HepG2 (cell line): ENCODE results near the gene SBK3. TPM values are rescaled to one million over a fixed set of nuclear protein-coding genes. Genes with fewer than 3 reads are reported as not detected.
A peak's percentile ranks its signal among the peaks of the same experiment; 100 is the strongest.

ENCODE experiments used
- CEBPG ChIP-seq: IDR thresholded peaks from 2 replicates; pipeline ENCODE4 v1.6.1; 2016
- DR1 ChIP-seq: sonication (generic); formaldehyde crosslinking; IDR thresholded peaks from 2 replicates; pipeline ENCODE4 v1.8.0; 2021; ENCODE audit warnings: mild to moderate bottlenecking, missing genetic modification reagents, inconsistent platforms
- ELF3 ChIP-seq: IDR thresholded peaks from 2 replicates; pipeline ENCODE4 v1.6.1; 2016; ENCODE audit warnings: missing genetic modification reagents, missing compliant biosample characterization
- FOXA1 ChIP-seq, 2 experiments: fragments of 450-650 bp in 1 of 2; sonication (generic) in 1 of 2; formaldehyde crosslinking in 1 of 2; IDR thresholded peaks; 2 replicates each; pipeline versions ENCODE4 v1.4.0 to v1.6.1; 2016 to 2020; ENCODE audit warnings: missing genetic modification reagents in 1 of 2
- HDAC2 ChIP-seq: sonication (generic); formaldehyde crosslinking; IDR thresholded peaks from 2 replicates; pipeline ENCODE4 v1.4.0; 2020; ENCODE audit warnings: missing genetic modification reagents
- KDM5B ChIP-seq: sonication (generic); formaldehyde crosslinking; IDR thresholded peaks from 2 replicates; pipeline ENCODE4 v1.4.0; 2020; ENCODE audit warnings: missing genetic modification reagents, mild to moderate bottlenecking, borderline replicate concordance
- KLF11 ChIP-seq: IDR thresholded peaks from 2 replicates; pipeline ENCODE4 v1.6.1; 2016; ENCODE audit warnings: missing compliant biosample characterization
- SOX5 ChIP-seq: IDR thresholded peaks from 2 replicates; pipeline ENCODE4 v1.6.1; 2016; ENCODE audit warnings: borderline replicate concordance
- ZNF331 ChIP-seq: sonication (generic); formaldehyde crosslinking; IDR thresholded peaks from 2 replicates; pipeline ENCODE4 v1.4.0; 2020; ENCODE audit warnings: missing genetic modification reagents
- ZNF703 ChIP-seq: sonication (generic); formaldehyde crosslinking; IDR thresholded peaks from 2 replicates; pipeline ENCODE4 v1.5.1; 2020; ENCODE audit warnings: missing genetic modification reagents, mild to moderate bottlenecking, moderate library complexity, borderline replicate concordance
- ZNF713 ChIP-seq: sonication (generic); formaldehyde crosslinking; IDR thresholded peaks from 2 replicates; pipeline ENCODE4 v1.4.0; 2020; ENCODE audit warnings: mild to moderate bottlenecking, missing genetic modification reagents
- polyA plus RNA-seq, 8 experiments: library from polyadenylated mRNA; depleted of rRNA in 3 of 8; stranded (reverse) in 7 of 8; unstranded in 1 of 8; fragments of >200 nt; fragmentation: Illumina TruSeq in 4 of 8; extraction: Trizol in 4 of 8; gene quantifications; 2 replicates each; pipeline versions ENCODE4 v1.2.1 to v1.2.3, GENCODE V29; 2011 to 2016; ENCODE audit warnings: low read depth in 4 of 8, missing spikeins in 1 of 8, mixed read lengths in 1 of 8; ENCODE audit not compliant: insufficient read depth in 1 of 8
- total RNA-seq, 5 experiments: library from RNA; depleted of rRNA; stranded (reverse); fragments of >200 nt; fragmentation: Illumina TruSeq; extraction: Trizol; gene quantifications; 2 replicates each; pipeline ENCODE4 v1.2.3, GENCODE V29; 2016; ENCODE audit warnings: low read depth in 1 of 5
- TF ChIP-seq, protein P1 (sequence below): IDR thresholded peaks from 2 replicates; pipeline ENCODE4 v1.6.1; 2016; ENCODE audit warnings: missing compliant biosample characterization, missing genetic modification reagents, borderline replicate concordance
- TF ChIP-seq, protein P2 (sequence below): sonication (generic); formaldehyde crosslinking; IDR thresholded peaks from 2 replicates; pipeline ENCODE4 v1.4.0; 2020; ENCODE audit warnings: missing genetic modification reagents
- TF ChIP-seq, protein P3 (sequence below): sonication (generic); formaldehyde crosslinking; IDR thresholded peaks from 2 replicates; pipeline ENCODE4 v1.5.0; 2020; ENCODE audit warnings: mild to moderate bottlenecking, missing genetic modification reagents, moderate library complexity
- TF ChIP-seq, protein P4 (sequence below): sonication (generic); formaldehyde crosslinking; IDR thresholded peaks from 2 replicates; pipeline ENCODE4 v1.5.0; 2020; ENCODE audit warnings: mild to moderate bottlenecking, missing genetic modification reagents
- TF ChIP-seq, protein P5 (sequence below): sonication (generic); formaldehyde crosslinking; IDR thresholded peaks from 2 replicates; pipeline ENCODE4 v1.4.0; 2020; ENCODE audit warnings: mild to moderate bottlenecking, missing genetic modification reagents
- TF ChIP-seq, protein P6 (sequence below): sonication (generic); formaldehyde crosslinking; IDR thresholded peaks from 2 replicates; pipeline ENCODE4 v1.5.1; 2020; ENCODE audit warnings: missing genetic modification reagents, mild to moderate bottlenecking, borderline replicate concordance

SBK3 gene
- total and polyA plus RNA-seq, 2 of the 13 experiments (the other 11 are each of a cell fraction or from before 2014, with no cell fraction given), result 0.66 to 0.77 TPM

DNA sequence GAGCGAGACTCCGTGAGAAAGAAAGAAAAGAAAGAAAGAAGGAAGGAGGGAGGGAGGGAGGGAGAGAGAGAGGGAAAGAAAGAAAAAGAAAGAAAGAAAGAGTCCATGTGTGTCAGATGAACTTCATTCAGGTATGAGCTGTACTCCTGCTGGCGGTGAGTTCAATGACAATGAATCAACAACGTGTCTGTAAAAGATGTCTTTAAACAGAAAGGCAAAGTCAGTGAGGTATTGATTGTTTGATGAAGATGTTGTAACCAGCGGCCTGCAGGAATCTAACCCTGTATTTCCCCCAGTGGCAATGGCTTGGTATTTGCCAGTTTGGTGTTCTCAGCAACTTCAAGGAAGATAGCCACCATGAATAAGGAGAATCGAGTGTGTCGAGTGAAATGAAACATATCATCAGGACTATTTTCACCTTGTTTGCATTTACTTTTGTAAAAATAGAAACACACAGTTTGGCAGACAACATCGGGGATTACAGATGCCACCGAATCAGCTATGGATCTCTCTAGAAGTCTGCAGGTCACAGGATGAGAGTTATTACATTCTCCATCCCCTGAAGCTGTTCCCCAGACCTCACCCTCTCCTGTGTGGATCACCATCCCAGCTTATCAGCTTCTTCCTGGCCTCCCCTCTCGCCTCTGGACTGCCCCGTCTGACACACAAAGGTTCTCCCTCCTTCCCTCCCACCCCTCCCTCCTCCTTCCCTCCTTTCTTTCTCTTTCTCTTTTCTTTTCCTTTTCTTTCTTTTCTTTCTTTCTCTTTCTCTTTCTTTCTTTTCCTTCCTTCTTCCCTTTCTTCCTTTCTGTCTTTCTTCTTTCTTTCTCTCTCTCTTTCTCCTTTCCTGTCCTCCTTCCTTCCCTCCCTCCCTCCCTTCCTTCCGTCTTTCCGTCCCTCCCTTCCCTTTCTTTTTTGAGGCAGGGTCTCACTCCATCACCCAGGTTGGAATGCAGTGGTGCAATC lies 8.2 kb upstream of the SBK3 start (continued):
- TF ChIP-seq, protein P1, sequence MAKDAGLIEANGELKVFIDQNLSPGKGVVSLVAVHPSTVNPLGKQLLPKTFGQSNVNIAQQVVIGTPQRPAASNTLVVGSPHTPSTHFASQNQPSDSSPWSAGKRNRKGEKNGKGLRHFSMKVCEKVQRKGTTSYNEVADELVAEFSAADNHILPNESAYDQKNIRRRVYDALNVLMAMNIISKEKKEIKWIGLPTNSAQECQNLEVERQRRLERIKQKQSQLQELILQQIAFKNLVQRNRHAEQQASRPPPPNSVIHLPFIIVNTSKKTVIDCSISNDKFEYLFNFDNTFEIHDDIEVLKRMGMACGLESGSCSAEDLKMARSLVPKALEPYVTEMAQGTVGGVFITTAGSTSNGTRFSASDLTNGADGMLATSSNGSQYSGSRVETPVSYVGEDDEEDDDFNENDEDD (CRISPR knock-in tag), result no peak
- TF ChIP-seq, protein P2, sequence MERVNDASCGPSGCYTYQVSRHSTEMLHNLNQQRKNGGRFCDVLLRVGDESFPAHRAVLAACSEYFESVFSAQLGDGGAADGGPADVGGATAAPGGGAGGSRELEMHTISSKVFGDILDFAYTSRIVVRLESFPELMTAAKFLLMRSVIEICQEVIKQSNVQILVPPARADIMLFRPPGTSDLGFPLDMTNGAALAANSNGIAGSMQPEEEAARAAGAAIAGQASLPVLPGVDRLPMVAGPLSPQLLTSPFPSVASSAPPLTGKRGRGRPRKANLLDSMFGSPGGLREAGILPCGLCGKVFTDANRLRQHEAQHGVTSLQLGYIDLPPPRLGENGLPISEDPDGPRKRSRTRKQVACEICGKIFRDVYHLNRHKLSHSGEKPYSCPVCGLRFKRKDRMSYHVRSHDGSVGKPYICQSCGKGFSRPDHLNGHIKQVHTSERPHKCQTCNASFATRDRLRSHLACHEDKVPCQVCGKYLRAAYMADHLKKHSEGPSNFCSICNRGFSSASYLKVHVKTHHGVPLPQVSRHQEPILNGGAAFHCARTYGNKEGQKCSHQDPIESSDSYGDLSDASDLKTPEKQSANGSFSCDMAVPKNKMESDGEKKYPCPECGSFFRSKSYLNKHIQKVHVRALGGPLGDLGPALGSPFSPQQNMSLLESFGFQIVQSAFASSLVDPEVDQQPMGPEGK (CRISPR knock-in tag), result 0 out of 2 replicates have a peak, but pooled peaks have one; percentile 9
- TF ChIP-seq DR1 (CRISPR knock-in tag) (no peak), SOX5 (peak; percentile 79; the same call in 1 of the 2 replicates), KLF11 (CRISPR knock-in tag) (0 out of 2 replicates have a peak, but pooled peaks have one; percentile 8), CEBPG (CRISPR knock-in tag) (peak; percentile 81), ZNF331 (0 out of 2 replicates have a peak, but pooled peaks have one; percentile 51), HDAC2 (CRISPR knock-in tag) (peak; percentile 64; the same call in 1 of the 2 replicates), FOXA1 (IDR thresholded peaks at IDR 0.05) (no peak), FOXA1 (CRISPR knock-in tag; IDR thresholded peaks at IDR 0.05) (peak; percentile 61), ZNF713 (CRISPR knock-in tag) (no peak), KDM5B (CRISPR knock-in tag) (no peak), ZNF703 (CRISPR knock-in tag) (no peak), ELF3 (0 out of 2 replicates have a peak, but pooled peaks have one; percentile 27)
- TF ChIP-seq, protein P3, sequence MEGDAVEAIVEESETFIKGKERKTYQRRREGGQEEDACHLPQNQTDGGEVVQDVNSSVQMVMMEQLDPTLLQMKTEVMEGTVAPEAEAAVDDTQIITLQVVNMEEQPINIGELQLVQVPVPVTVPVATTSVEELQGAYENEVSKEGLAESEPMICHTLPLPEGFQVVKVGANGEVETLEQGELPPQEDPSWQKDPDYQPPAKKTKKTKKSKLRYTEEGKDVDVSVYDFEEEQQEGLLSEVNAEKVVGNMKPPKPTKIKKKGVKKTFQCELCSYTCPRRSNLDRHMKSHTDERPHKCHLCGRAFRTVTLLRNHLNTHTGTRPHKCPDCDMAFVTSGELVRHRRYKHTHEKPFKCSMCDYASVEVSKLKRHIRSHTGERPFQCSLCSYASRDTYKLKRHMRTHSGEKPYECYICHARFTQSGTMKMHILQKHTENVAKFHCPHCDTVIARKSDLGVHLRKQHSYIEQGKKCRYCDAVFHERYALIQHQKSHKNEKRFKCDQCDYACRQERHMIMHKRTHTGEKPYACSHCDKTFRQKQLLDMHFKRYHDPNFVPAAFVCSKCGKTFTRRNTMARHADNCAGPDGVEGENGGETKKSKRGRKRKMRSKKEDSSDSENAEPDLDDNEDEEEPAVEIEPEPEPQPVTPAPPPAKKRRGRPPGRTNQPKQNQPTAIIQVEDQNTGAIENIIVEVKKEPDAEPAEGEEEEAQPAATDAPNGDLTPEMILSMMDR, result 0 out of 2 replicates have a peak, but pooled peaks have one; percentile 8
- TF ChIP-seq, protein P4, sequence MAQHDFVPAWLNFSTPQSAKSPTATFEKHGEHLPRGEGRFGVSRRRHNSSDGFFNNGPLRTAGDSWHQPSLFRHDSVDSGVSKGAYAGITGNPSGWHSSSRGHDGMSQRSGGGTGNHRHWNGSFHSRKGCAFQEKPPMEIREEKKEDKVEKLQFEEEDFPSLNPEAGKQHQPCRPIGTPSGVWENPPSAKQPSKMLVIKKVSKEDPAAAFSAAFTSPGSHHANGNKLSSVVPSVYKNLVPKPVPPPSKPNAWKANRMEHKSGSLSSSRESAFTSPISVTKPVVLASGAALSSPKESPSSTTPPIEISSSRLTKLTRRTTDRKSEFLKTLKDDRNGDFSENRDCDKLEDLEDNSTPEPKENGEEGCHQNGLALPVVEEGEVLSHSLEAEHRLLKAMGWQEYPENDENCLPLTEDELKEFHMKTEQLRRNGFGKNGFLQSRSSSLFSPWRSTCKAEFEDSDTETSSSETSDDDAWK (CRISPR knock-in tag), result no peak
- TF ChIP-seq, protein P5, sequence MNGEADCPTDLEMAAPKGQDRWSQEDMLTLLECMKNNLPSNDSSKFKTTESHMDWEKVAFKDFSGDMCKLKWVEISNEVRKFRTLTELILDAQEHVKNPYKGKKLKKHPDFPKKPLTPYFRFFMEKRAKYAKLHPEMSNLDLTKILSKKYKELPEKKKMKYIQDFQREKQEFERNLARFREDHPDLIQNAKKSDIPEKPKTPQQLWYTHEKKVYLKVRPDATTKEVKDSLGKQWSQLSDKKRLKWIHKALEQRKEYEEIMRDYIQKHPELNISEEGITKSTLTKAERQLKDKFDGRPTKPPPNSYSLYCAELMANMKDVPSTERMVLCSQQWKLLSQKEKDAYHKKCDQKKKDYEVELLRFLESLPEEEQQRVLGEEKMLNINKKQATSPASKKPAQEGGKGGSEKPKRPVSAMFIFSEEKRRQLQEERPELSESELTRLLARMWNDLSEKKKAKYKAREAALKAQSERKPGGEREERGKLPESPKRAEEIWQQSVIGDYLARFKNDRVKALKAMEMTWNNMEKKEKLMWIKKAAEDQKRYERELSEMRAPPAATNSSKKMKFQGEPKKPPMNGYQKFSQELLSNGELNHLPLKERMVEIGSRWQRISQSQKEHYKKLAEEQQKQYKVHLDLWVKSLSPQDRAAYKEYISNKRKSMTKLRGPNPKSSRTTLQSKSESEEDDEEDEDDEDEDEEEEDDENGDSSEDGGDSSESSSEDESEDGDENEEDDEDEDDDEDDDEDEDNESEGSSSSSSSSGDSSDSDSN (CRISPR knock-in tag), result peak; percentile 32; the same call in 1 of the 2 replicates
- TF ChIP-seq, protein P6, sequence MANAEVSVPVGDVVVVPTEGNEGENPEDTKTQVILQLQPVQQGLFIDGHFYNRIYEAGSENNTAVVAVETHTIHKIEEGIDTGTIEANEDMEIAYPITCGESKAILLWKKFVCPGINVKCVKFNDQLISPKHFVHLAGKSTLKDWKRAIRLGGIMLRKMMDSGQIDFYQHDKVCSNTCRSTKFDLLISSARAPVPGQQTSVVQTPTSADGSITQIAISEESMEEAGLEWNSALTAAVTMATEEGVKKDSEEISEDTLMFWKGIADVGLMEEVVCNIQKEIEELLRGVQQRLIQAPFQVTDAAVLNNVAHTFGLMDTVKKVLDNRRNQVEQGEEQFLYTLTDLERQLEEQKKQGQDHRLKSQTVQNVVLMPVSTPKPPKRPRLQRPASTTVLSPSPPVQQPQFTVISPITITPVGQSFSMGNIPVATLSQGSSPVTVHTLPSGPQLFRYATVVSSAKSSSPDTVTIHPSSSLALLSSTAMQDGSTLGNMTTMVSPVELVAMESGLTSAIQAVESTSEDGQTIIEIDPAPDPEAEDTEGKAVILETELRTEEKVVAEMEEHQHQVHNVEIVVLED, result no peak
